Measurements from ENCODE around the gene MRPS7. TPM values are rescaled to one million over a fixed set of nuclear protein-coding genes. Genes with fewer than 3 reads are reported as not detected.

MRPS7 gene
- polyA plus RNA-seq, 1 donor from 2014 or later = 63.3 TPM

GRCh38 chr17:75237100-75238014 lies 24.3 kb upstream of the MRPS7 start:
- Histone ChIP-seq H3K4me2 (ENCODE audit: low read length) (no peak overlapping the region), H3K4me3 (ENCODE audit: low read length) (no peak overlapping the region), H3F3A (ENCODE audit: insufficient read depth, low read length, poor library complexity, severe bottlenecking) (no peaks in the 10 kb centered on the region), H3K27me3 (ENCODE audit: insufficient read depth, low read depth, low read length) (no peaks in the 10 kb centered on the region), H3K9me2 (ENCODE audit: insufficient read depth, low read length) (no peaks in the 10 kb centered on the region), H3K9me3 (ENCODE audit: low read length) (no peaks in the 10 kb centered on the region), H3K79me2 (replicated peaks; ENCODE audit: insufficient read depth, low read length) (no peaks in the 10 kb centered on the region), H3K36me3 (ENCODE audit: insufficient read depth, low read length) (peaks cover 5% of the 10 kb centered on the region), H4K20me1 (ENCODE audit: insufficient read depth) (no peaks in the 10 kb centered on the region), H3K27ac (ENCODE audit: low read length) (no peak overlapping the region), H2AFZ (ENCODE audit: low read depth, low read length) (no peak overlapping the region), H3K9ac (ENCODE audit: low read length) (no peak overlapping the region)
- TF ChIP-seq RAD21 (conservative IDR thresholded peaks at IDR 0.05) (no peak), POLR2AphosphoS5 (IDR thresholded peaks at IDR 0.05) (no peak), EP300 (conservative IDR thresholded peaks at IDR 0.05; ENCODE audit: poor library complexity, severe bottlenecking) (no peak), TAF1 (IDR thresholded peaks at IDR 0.05; ENCODE audit: low read depth) (no peak), MXI1 (conservative IDR thresholded peaks at IDR 0.05; ENCODE audit: poor library complexity, severe bottlenecking) (no peak), SMC3 (conservative IDR thresholded peaks at IDR 0.05; ENCODE audit: poor library complexity) (no peak), EZH2 (IDR thresholded peaks at IDR 0.05; ENCODE audit: borderline replicate concordance, insufficient read depth, low read length, poor library complexity, severe bottlenecking) (no peak)
- TF ChIP-seq, protein P1, sequence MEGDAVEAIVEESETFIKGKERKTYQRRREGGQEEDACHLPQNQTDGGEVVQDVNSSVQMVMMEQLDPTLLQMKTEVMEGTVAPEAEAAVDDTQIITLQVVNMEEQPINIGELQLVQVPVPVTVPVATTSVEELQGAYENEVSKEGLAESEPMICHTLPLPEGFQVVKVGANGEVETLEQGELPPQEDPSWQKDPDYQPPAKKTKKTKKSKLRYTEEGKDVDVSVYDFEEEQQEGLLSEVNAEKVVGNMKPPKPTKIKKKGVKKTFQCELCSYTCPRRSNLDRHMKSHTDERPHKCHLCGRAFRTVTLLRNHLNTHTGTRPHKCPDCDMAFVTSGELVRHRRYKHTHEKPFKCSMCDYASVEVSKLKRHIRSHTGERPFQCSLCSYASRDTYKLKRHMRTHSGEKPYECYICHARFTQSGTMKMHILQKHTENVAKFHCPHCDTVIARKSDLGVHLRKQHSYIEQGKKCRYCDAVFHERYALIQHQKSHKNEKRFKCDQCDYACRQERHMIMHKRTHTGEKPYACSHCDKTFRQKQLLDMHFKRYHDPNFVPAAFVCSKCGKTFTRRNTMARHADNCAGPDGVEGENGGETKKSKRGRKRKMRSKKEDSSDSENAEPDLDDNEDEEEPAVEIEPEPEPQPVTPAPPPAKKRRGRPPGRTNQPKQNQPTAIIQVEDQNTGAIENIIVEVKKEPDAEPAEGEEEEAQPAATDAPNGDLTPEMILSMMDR (IDR thresholded peaks at IDR 0.05; ENCODE audit: poor library complexity, severe bottlenecking) = no peak
- TF ChIP-seq, protein P2, sequence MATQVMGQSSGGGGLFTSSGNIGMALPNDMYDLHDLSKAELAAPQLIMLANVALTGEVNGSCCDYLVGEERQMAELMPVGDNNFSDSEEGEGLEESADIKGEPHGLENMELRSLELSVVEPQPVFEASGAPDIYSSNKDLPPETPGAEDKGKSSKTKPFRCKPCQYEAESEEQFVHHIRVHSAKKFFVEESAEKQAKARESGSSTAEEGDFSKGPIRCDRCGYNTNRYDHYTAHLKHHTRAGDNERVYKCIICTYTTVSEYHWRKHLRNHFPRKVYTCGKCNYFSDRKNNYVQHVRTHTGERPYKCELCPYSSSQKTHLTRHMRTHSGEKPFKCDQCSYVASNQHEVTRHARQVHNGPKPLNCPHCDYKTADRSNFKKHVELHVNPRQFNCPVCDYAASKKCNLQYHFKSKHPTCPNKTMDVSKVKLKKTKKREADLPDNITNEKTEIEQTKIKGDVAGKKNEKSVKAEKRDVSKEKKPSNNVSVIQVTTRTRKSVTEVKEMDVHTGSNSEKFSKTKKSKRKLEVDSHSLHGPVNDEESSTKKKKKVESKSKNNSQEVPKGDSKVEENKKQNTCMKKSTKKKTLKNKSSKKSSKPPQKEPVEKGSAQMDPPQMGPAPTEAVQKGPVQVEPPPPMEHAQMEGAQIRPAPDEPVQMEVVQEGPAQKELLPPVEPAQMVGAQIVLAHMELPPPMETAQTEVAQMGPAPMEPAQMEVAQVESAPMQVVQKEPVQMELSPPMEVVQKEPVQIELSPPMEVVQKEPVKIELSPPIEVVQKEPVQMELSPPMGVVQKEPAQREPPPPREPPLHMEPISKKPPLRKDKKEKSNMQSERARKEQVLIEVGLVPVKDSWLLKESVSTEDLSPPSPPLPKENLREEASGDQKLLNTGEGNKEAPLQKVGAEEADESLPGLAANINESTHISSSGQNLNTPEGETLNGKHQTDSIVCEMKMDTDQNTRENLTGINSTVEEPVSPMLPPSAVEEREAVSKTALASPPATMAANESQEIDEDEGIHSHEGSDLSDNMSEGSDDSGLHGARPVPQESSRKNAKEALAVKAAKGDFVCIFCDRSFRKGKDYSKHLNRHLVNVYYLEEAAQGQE (IDR thresholded peaks at IDR 0.05; ENCODE audit: borderline replicate concordance) = no peak

GRCh38 chr17:75238020-75238580 lies 23.6 kb upstream of the MRPS7 start:
- no peaks in the 10 kb centered on the region for H3K79me2 ChIP-seq (replicated peaks; ENCODE audit: insufficient read depth, low read length)
- no peaks in the 10 kb centered on the region for H3F3A ChIP-seq (ENCODE audit: insufficient read depth, low read length, poor library complexity, severe bottlenecking)
- H3K4me3 ChIP-seq (ENCODE audit: low read length) = no peak overlapping the region
- H3K27ac ChIP-seq (ENCODE audit: low read length) = no peak overlapping the region
- no peak for TF ChIP-seq EZH2 (IDR thresholded peaks at IDR 0.05; ENCODE audit: borderline replicate concordance, insufficient read depth, low read length, poor library complexity, severe bottlenecking)
- TF ChIP-seq SMC3 (conservative IDR thresholded peaks at IDR 0.05; ENCODE audit: poor library complexity) = no peak
- TF ChIP-seq RAD21 (conservative IDR thresholded peaks at IDR 0.05) = no peak
- no peak for TF ChIP-seq POLR2AphosphoS5 (IDR thresholded peaks at IDR 0.05)
- TF ChIP-seq EP300 (conservative IDR thresholded peaks at IDR 0.05; ENCODE audit: poor library complexity, severe bottlenecking) = no peak
- TF ChIP-seq, protein P1 (IDR thresholded peaks at IDR 0.05; ENCODE audit: poor library complexity, severe bottlenecking) = no peak
- TF ChIP-seq, protein P2 (IDR thresholded peaks at IDR 0.05; ENCODE audit: borderline replicate concordance) = no peak
- TF ChIP-seq TAF1 (IDR thresholded peaks at IDR 0.05; ENCODE audit: low read depth) = no peak
- TF ChIP-seq MXI1 (conservative IDR thresholded peaks at IDR 0.05; ENCODE audit: poor library complexity, severe bottlenecking) = no peak
- no peaks in the 10 kb centered on the region for H3K9me2 ChIP-seq (ENCODE audit: insufficient read depth, low read length)
- H3K9ac ChIP-seq (ENCODE audit: low read length) = no peak overlapping the region
- no peaks in the 10 kb centered on the region for H4K20me1 ChIP-seq (ENCODE audit: insufficient read depth)
- no peaks in the 10 kb centered on the region for H3K9me3 ChIP-seq (ENCODE audit: low read length)
- H2AFZ ChIP-seq (ENCODE audit: low read depth, low read length) = no peak overlapping the region
- H3K4me2 ChIP-seq (ENCODE audit: low read length) = no peak overlapping the region
- H3K36me3 ChIP-seq (ENCODE audit: insufficient read depth, low read length) = no peaks in the 10 kb centered on the region
- no peaks in the 10 kb centered on the region for H3K27me3 ChIP-seq (ENCODE audit: insufficient read depth, low read depth, low read length)
